D721Med (cell line): Measurements from ENCODE around the gene BACH2.

ENCODE experiments used
- DNase-seq: peaks from one replicate; pipeline ENCODE4 v3.0.0; 2011; ENCODE audit warnings: low spot score; ENCODE audit not compliant: insufficient read length
- FAIRE-seq: peaks from 2 replicates; lab custom pipeline; 2011; peaks lifted over from hg19 to GRCh38; lab: Jason Lieb, UNC
- CTCF ChIP-seq: IDR thresholded peaks from 2 replicates; pipeline ENCODE4 v1.5.1; 2012; ENCODE audit warnings: mild to moderate bottlenecking, control low read depth; ENCODE audit not compliant: insufficient read depth; ENCODE audit errors: missing control alignments

Gene BACH2

GRCh38 chr6:90053614-90054013, 243.0 kb downstream of the BACH2 start:
- TF ChIP-seq CTCF: no peak
- no peak for DNase-seq
- no peak for FAIRE-seq

GRCh38 chr6:90049295-90049694, 247.3 kb downstream of the BACH2 start:
- FAIRE-seq (no peak), DNase-seq (no peak)
- no peak for TF ChIP-seq CTCF

GRCh38 chr6:90048206-90048967, 248.3 kb downstream of the BACH2 start:
- FAIRE-seq (no peak), DNase-seq (no peak)
- no peak for TF ChIP-seq CTCF

- DNase-seq: no peak
- no peak for FAIRE-seq
- no peak for TF ChIP-seq CTCF
Observed at GRCh38 chr6:90045535-90045934, 251.1 kb downstream of the BACH2 start.

DNA sequence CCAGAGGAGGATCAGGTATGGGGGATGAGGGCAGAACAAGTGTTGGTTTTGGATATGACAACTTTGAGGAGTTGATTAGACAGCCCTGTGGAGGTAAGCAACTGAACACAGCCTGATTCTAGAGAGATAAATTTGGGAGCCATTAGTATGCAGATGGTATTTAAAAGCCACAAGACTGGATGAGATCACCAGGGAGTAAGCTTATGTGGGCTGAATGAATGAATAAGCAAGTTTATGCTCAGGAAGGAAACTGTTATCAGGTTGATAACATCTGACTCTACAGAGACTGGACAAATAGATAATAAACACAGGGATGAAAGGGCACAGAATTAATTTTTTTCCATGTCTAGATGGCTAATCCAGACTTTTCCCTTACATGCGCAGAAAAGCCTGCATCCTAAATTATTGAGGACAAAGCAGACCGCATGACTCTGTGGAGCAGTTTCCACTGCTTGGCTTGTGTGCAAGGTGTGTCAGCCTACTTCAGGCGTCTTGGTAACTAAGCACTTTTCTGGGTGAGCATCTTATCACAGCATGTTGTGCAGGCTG, 251.7 kb downstream of the BACH2 start:
- TF ChIP-seq CTCF: no peak
- FAIRE-seq (no peak), DNase-seq (no peak)

DNA sequence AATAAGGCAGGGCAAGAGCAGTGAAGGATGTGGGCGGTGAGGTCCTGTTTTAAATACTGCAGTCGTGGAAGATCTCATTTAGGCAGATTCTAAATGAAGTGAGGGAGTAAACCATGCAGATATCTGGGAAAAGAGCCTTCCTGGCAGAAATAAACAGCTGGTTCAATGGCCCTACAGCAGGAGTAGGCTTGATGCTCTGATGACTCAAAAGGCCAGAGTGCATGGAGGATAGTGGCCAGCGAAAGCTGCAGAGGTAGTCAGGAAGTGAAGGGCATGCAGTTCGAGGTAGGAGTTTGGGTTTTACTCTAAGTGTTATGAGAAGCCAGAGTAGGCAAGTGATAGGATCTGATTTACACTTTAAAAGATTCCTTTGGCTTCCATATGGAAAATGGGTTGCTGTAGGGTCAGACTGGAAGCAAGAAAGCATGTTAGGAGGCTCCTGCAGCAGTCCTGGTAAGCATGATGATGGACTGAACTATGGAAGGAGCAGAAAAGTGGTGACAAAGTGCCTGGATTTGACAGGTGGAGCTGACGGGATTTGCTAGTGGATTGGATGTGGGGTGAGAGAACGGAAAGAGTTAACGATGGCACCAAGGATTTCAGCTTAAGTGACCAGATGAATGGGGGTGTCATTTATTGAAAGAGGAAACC, 252.3 kb downstream of the BACH2 start:
- FAIRE-seq: no peak

More for the DNA sequence above, 252.3 kb downstream of the BACH2 start:
- DNase-seq: no peak
- TF ChIP-seq CTCF: no peak
